Transverse colon (tissue), 4 donors: ENCODE data around the gene JAKMIP1.

Experiments
- CTCF ChIP-seq, 5 experiments: fragments of 200-600 bp in 3 of 5; fragments of 450-650 bp in 2 of 5; sonication (generic) in 3 of 5; IDR thresholded peaks; 1 replicate in 2 of 5; 2 replicates in 3 of 5; pipeline ENCODE4 v1.5.1; 2016 to 2017; ENCODE audit warnings: antibody characterized with exemption in 5 of 5, inconsistent platforms in 3 of 5, mild to moderate bottlenecking in 2 of 5, moderate library complexity in 1 of 5
- EP300 ChIP-seq: sonication (generic); formaldehyde crosslinking; IDR thresholded peaks from one replicate; pipeline ENCODE4 v1.6.1; 2017; ENCODE audit warnings: antibody characterized with exemption, low read depth
- POLR2A ChIP-seq: fragments of 450-650 bp; IDR thresholded peaks from one replicate; pipeline ENCODE4 v1.6.1; 2016; ENCODE audit warnings: antibody characterized with exemption, mild to moderate bottlenecking, moderate library complexity
- POLR2AphosphoS5 ChIP-seq, 3 donors: sonication (generic); formaldehyde crosslinking; IDR thresholded peaks; one replicate each; pipeline ENCODE4 v1.6.1; 2016; ENCODE audit warnings: antibody characterized with exemption in 3 of 3

GRCh38 chr4:6044276-6044675, 156.1 kb downstream of the JAKMIP1 start:
- TF ChIP-seq EP300 (no peak), CTCF (IDR thresholded peaks at IDR 0.05) (no peak), POLR2A (no peak), POLR2AphosphoS5 (IDR thresholded peaks at IDR 0.05) (no peak)
